ENCODE results near the gene CFLAR. TPM values are rescaled to one million over a fixed set of nuclear protein-coding genes. Genes with fewer than 3 reads are reported as not detected.

Gene CFLAR
- 288 and 437 TPM in 2 replicates for total RNA-seq

DNA sequence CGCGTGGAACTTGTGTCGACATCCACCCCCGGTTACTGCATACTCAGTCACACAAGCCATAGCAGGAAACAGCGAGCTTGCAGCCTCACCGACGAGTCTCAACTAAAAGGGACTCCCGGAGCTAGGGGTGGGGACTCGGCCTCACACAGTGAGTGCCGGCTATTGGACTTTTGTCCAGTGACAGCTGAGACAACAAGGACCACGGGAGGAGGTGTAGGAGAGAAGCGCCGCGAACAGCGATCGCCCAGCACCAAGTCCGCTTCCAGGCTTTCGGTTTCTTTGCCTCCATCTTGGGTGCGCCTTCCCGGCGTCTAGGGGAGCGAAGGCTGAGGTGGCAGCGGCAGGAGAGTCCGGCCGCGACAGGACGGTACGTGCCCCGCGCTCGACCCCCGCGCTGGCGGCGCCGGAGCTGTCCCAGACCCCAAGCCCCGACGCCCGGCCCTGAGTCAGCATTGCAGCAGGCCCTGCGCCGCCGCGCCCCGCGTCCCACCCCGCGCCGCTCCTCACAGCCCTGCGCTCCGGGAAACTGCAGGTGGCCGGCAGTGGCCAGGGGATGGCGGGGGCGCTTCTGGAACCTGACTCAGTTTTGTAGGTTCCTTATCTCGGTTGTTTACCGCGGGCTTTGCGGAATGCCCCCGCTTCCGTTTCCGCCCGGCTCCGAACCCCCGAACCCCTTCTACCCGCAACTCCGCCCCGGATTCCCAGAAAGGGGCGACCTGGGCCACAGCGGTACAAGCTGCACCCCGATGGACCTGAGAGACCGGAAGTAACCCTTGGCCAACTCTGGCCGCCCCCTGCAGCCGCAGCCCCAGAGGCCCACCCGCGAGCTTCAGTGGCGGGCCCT, at the start of gene CFLAR:
Gene CFLAR, plus strand, starts transcription at position 50 of the 844 bp plus-strand sequence. CDS start 13,702 bp downstream, outside the sequence.

DNA sequence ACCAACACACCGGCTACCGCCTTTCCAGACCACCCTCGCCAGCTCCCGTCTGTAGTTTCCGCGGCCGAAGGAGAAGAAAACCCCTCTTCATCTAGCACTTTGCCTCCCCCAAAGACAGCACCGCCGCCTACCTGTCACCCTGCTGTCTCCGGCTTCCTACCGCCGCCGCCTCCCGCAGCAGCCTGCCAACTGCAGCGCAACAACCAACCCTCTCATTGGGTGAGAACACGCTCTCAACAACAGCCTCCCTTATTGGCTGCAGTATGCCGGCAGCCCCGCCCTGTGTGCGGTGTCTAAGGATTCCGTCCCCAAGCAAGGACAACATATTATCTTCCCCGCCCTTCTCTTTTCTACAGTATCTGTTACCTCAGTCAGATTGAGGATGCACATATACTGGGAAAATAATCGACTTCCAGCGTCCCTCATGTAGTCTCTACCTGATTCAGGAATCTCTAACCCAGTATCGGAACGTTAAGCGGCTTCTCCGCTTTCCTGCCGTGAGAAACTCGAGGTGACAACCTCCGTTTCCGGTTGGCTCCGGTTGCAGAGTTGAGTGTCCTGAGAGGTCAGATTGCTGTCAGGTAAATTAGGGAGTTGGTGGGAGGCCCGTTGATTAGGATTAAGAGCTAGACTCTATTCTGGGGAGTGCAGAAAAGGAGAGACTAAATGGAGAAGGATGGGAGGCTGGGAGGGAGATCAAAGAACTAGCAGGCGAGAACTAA, 44.3 kb upstream of the CFLAR start, which contains the start of the genes HYCC2 and NDUFB3:
Gene HYCC2, minus strand, starts transcription at position 193 of the 722 bp plus-strand sequence. CDS start 47,662 bp downstream, outside the sequence.
Gene NDUFB3, plus strand, starts transcription at position 523 of the 722 bp plus-strand sequence. CDS start 6,882 bp downstream, outside the sequence.

GRCh38 chr2:201182650-201183364, 66.8 kb downstream of the CFLAR start, which contains the start of gene CASP10:
TSS of gene CASP10 (plus strand) at chr2:201183141. CDS start at chr2:201185778, 2,637 bp downstream.

Other genes with a start within 250 kb of the CFLAR start
- 22.1 and 30.7 TPM in 2 replicates for gene PPIL3, start 227.1 kb upstream of the CFLAR start, total RNA-seq
- 13.6 and 16.9 TPM in 2 replicates for gene NIF3L1, start 226.8 kb upstream of the CFLAR start, total RNA-seq
- 22.4 and 24.5 TPM in 2 replicates for gene ORC2, start 152.5 kb upstream of the CFLAR start, total RNA-seq
- gene HYCC2, start 44.5 kb upstream of the CFLAR start, total RNA-seq, result 8.8 and 15.0 TPM in 2 replicates
- gene NDUFB3, start 44.2 kb upstream of the CFLAR start, total RNA-seq, result 122 and 185 TPM in 2 replicates
- 30.5 and 79.8 TPM in 2 replicates for gene CASP10, start 67.0 kb downstream of the CFLAR start, total RNA-seq
- gene CASP8, start 144.4 kb downstream of the CFLAR start, total RNA-seq, result 10.4 and 23.3 TPM in 2 replicates
- gene FLACC1, start 241.2 kb downstream of the CFLAR start, total RNA-seq, result under 0.01 and 0.61 TPM in 2 replicates